Tibial nerve (tissue), 4 donors: ENCODE data around the gene MED26.

Experiments
- EP300 ChIP-seq, 2 donors: sonication (generic); formaldehyde crosslinking; IDR thresholded peaks; one replicate each; pipeline ENCODE4 v1.6.1; 2017; ENCODE audit warnings: antibody characterized with exemption in 2 of 2, mild to moderate bottlenecking in 1 of 2
- POLR2A ChIP-seq, 2 donors: fragments of 450-650 bp; IDR thresholded peaks; one replicate each; pipeline ENCODE4 v1.6.1; 2017; ENCODE audit warnings: antibody characterized with exemption in 2 of 2, mild to moderate bottlenecking in 2 of 2, moderate library complexity in 2 of 2
- TF ChIP-seq, protein P1 (sequence below), 5 experiments: fragments of 200-600 bp in 3 of 5; fragments of 450-650 bp in 2 of 5; sonication (generic) in 3 of 5; IDR thresholded peaks; one replicate each; pipeline ENCODE4 v1.5.1; 2016 to 2019; ENCODE audit warnings: antibody characterized with exemption in 5 of 5, mild to moderate bottlenecking in 3 of 5, moderate library complexity in 2 of 5

DNA sequence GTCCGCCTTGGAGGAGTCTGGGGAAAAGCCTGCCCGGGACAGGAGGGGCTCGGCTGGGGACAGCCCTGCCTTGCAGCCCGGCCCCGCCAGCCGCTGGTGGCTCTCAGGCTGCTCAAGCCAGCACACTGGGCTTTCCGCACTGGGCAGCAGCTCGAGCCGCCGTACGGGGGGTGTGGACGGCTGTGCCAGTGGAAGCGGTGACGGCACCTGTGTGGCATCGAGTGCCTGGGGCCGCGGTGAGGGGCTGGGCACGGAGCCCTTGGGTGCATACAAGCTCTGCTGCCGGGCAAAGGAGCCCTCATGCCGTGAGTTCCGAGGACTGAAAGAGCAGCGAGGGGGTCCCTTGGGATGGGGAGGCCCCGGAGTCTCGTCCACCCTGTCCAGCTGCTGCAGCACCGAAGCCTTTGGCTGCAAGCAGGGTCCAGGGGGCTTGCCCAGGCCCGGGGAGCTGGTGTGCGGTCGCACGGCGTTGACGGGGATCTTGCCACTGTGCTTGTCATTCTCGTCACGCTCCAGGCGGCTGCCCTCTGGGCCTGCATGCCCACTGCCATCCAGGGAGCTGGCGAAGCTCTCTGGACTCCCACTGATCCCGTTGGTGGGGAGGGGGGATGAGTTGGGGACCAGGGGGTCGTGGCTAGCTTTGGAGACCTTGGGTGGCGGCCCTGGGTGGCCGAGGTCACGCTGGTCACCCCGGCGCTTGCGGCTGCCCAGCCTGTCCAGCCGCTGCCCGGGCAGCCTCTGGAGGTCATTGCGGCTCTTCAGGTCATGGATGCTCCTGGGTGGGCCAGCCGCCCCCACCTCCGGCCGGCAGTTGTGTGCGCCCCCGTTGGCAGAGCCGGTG is 51.1 kb downstream of the MED26 start:
- TF ChIP-seq EP300 (IDR thresholded peaks at IDR 0.05), result no peak
- TF ChIP-seq, protein P1, sequence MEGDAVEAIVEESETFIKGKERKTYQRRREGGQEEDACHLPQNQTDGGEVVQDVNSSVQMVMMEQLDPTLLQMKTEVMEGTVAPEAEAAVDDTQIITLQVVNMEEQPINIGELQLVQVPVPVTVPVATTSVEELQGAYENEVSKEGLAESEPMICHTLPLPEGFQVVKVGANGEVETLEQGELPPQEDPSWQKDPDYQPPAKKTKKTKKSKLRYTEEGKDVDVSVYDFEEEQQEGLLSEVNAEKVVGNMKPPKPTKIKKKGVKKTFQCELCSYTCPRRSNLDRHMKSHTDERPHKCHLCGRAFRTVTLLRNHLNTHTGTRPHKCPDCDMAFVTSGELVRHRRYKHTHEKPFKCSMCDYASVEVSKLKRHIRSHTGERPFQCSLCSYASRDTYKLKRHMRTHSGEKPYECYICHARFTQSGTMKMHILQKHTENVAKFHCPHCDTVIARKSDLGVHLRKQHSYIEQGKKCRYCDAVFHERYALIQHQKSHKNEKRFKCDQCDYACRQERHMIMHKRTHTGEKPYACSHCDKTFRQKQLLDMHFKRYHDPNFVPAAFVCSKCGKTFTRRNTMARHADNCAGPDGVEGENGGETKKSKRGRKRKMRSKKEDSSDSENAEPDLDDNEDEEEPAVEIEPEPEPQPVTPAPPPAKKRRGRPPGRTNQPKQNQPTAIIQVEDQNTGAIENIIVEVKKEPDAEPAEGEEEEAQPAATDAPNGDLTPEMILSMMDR (IDR thresholded peaks at IDR 0.05), result no peak
- TF ChIP-seq POLR2A (IDR thresholded peaks at IDR 0.05), result no peak
